ENCODE data around the gene BEND5.

BEND5 gene

GRCh38 chr1:48761986-48762385 lies 14.7 kb downstream of the BEND5 start:
- no peak for DNase-seq

GRCh38 chr1:48761411-48761810 lies 15.3 kb downstream of the BEND5 start:
- DNase-seq = no peak

GRCh38 chr1:48760857-48761256 lies 15.8 kb downstream of the BEND5 start:
- no peak for DNase-seq

- no peak for DNase-seq
Observed at GRCh38 chr1:48758976-48759375, 17.7 kb downstream of the BEND5 start.

GRCh38 chr1:48757363-48757762 lies 19.3 kb downstream of the BEND5 start:
- DNase-seq = no peak

- DNase-seq = no peak
Observed at GRCh38 chr1:48756683-48757316, 19.9 kb downstream of the BEND5 start.

- DNase-seq = no peak
Observed at GRCh38 chr1:48753293-48753692, 23.4 kb downstream of the BEND5 start.

- DNase-seq = no peak
Observed at GRCh38 chr1:48750109-48750508, 26.6 kb downstream of the BEND5 start.

- DNase-seq = no peak
Observed at GRCh38 chr1:48749068-48749467, 27.6 kb downstream of the BEND5 start.

- no peak for DNase-seq
Observed at GRCh38 chr1:48746906-48747305, 29.8 kb downstream of the BEND5 start.

GRCh38 chr1:48744032-48744431 lies 32.7 kb downstream of the BEND5 start:
- no peak for DNase-seq

GRCh38 chr1:48743480-48743879 lies 33.2 kb downstream of the BEND5 start:
- no peak for DNase-seq

GRCh38 chr1:48741380-48741779 lies 35.3 kb downstream of the BEND5 start:
- no peak for DNase-seq

- DNase-seq = no peak
Observed at GRCh38 chr1:48740621-48741020, 36.1 kb downstream of the BEND5 start.

GRCh38 chr1:48739091-48739490 lies 37.6 kb downstream of the BEND5 start:
- DNase-seq = no peak

GRCh38 chr1:48738356-48738755 lies 38.3 kb downstream of the BEND5 start:
- no peak for DNase-seq

- DNase-seq = no peak
Observed at GRCh38 chr1:48735796-48736195, 40.9 kb downstream of the BEND5 start.

- DNase-seq = no peak
Observed at GRCh38 chr1:48730164-48730910, 46.4 kb downstream of the BEND5 start.

- no peak for DNase-seq
Observed at GRCh38 chr1:48728584-48728983, 48.1 kb downstream of the BEND5 start.

GRCh38 chr1:48726557-48727215 lies 50.0 kb downstream of the BEND5 start:
- no peak for DNase-seq

- DNase-seq = no peak
Observed at GRCh38 chr1:48726139-48726538, 50.6 kb downstream of the BEND5 start.

GRCh38 chr1:48725341-48726046 lies 51.2 kb downstream of the BEND5 start:
- DNase-seq = no peak

GRCh38 chr1:48720929-48721328 lies 55.8 kb downstream of the BEND5 start:
- no peak for DNase-seq

GRCh38 chr1:48718705-48719104 lies 58.0 kb downstream of the BEND5 start:
- no peak for DNase-seq
